Common myeloid progenitor, CD34-positive (primary cell): ENCODE results near the gene TBX5.

Experiments used
- CTCF ChIA-PET: fragments of 350-600 bp; sonication (Branson Sonifier 250); formaldehyde crosslinking; loops from one replicate; lab custom pipeline; 2021; ENCODE audit warnings: antibody characterized with exemption; lab: Charles Lee
- POLR2A ChIA-PET: fragments of 350-600 bp; sonication (Branson Sonifier 250); formaldehyde crosslinking; loops from one replicate; lab custom pipeline; 2021; ENCODE audit warnings: antibody characterized with exemption; lab: Charles Lee
- DNase-seq, 3 donors: peaks; one replicate each; pipeline versions ENCODE4 v3.0.0 to v3.0.0-alpha.2; 2013
- H3K27ac ChIP-seq, 2 experiments: 1 replicate in 1 of 2; 2 replicates in 1 of 2; pipeline ENCODE4 v1.7.0; 2013; ENCODE audit warnings: inconsistent platforms in 2 of 2, low read length in 2 of 2, mild to moderate bottlenecking in 2 of 2, low read depth in 1 of 2, moderate library complexity in 1 of 2; ENCODE audit not compliant: severe bottlenecking in 2 of 2, insufficient read depth in 1 of 2, poor library complexity in 1 of 2
- H3K27me3 ChIP-seq, 5 experiments: replicated peaks in 2 of 5; 1 replicate in 3 of 5; 2 replicates in 2 of 5; pipeline versions ENCODE4 v1.6.1 to v1.7.0; 2013; ENCODE audit warnings: low read length in 4 of 5, mild to moderate bottlenecking in 2 of 5, moderate library complexity in 2 of 5, inconsistent platforms in 1 of 5; ENCODE audit not compliant: insufficient read depth in 5 of 5, control insufficient read depth in 4 of 5
- H3K36me3 ChIP-seq, 4 experiments: 1 replicate in 2 of 4; 2 replicates in 2 of 4; pipeline versions ENCODE4 v1.6.1 to v1.7.0; 2013; ENCODE audit warnings: low read length in 3 of 4, control low read depth in 1 of 4, mild to moderate bottlenecking in 1 of 4; ENCODE audit not compliant: control insufficient read depth in 4 of 4, insufficient read depth in 4 of 4
- H3K4me1 ChIP-seq, 4 experiments: 1 replicate in 3 of 4; 2 replicates in 1 of 4; pipeline versions ENCODE4 v1.6.1 to v1.7.1; 2013; ENCODE audit warnings: low read length in 3 of 4, mild to moderate bottlenecking in 3 of 4, control low read depth in 1 of 4, inconsistent platforms in 1 of 4, moderate library complexity in 1 of 4; ENCODE audit not compliant: control insufficient read depth in 4 of 4, insufficient read depth in 4 of 4; ENCODE audit errors: control extremely low read depth in 1 of 4
- H3K4me3 ChIP-seq, 7 experiments: 1 replicate in 4 of 7; 2 replicates in 3 of 7; pipeline versions ENCODE4 v1.5.1 to v1.7.0; 2013; ENCODE audit warnings: mild to moderate bottlenecking in 7 of 7, low read length in 6 of 7, moderate library complexity in 6 of 7, inconsistent platforms in 2 of 7, low read depth in 2 of 7, control low read depth in 1 of 7; ENCODE audit not compliant: insufficient read depth in 4 of 7, control insufficient read depth in 1 of 7; ENCODE audit errors: extremely low read depth in 1 of 7
- H3K9me3 ChIP-seq, 5 experiments: 1 replicate in 4 of 5; 2 replicates in 1 of 5; pipeline versions ENCODE4 v1.6.1 to v1.7.1; 2013; ENCODE audit warnings: low read length in 4 of 5, mild to moderate bottlenecking in 2 of 5, inconsistent platforms in 1 of 5, low read depth in 1 of 5, moderate library complexity in 1 of 5; ENCODE audit not compliant: control insufficient read depth in 4 of 5, insufficient read depth in 2 of 5; ENCODE audit errors: control extremely low read depth in 1 of 5
- WGBS: methylation state at CpG from one replicate; pipeline ENCODE4 v1.1.5; 2013; ENCODE audit not compliant: insufficient coverage; 5-methylcytosine and 5-hydroxymethylcytosine counted together

Gene TBX5

GRCh38 chr12:114400361-114400811 lies 5.6 kb downstream of the TBX5 start:
- ChIA-PET CTCF (no interaction called here), POLR2A (no interaction called here)
- H3K9me3 ChIP-seq, result peaks cover 0 to 3% (median 0%) of the 10 kb centered on the region in 5 experiments
- no peak for DNase-seq
- peaks cover 0 to 3% (median 0%) of the 10 kb centered on the region in 4 experiments for H3K4me1 ChIP-seq
- H3K36me3 ChIP-seq, result no peaks in the 10 kb centered on the region
- 8% methylated on average over 27 of the region's 31 CpGs for WGBS
- H3K27me3 ChIP-seq, result peaks cover 17 to 100% (median 56%) of the 10 kb centered on the region in 5 experiments
- no peak overlapping the region for H3K27ac ChIP-seq
- no peak overlapping the region for H3K4me3 ChIP-seq

GRCh38 chr12:114399664-114400211 lies 6.2 kb downstream of the TBX5 start:
- POLR2A ChIA-PET, result no interaction called here
- Histone ChIP-seq H3K27ac (no peak overlapping the region), H3K27me3 (peaks cover 17 to 100% (median 57%) of the 10 kb centered on the region in 5 experiments), H3K9me3 (peaks cover 0 to 3% (median 0%) of the 10 kb centered on the region in 5 experiments), H3K4me3 (no peak overlapping the region), H3K36me3 (no peaks in the 10 kb centered on the region), H3K4me1 (no peaks in the 10 kb centered on the region)
- CTCF ChIA-PET, result no interaction called here
- WGBS, result 4% methylated on average over 18 of the region's 30 CpGs
- DNase-seq, result no peak

- Histone ChIP-seq H3K9me3 (no peaks in the 10 kb centered on the region), H3K4me1 (no peaks in the 10 kb centered on the region), H3K4me3 (no peak overlapping the region), H3K27me3 (peaks cover 17 to 100% (median 69%) of the 10 kb centered on the region in 5 experiments), H3K36me3 (no peaks in the 10 kb centered on the region), H3K27ac (no peak overlapping the region)
- ChIA-PET POLR2A (no interaction called here), CTCF (no interaction called here)
- 9% methylated on average over 17 of the region's 23 CpGs for WGBS
- DNase-seq, result no peak
Observed at GRCh38 chr12:114397978-114398881, 7.7 kb downstream of the TBX5 start.

- no peaks in the 10 kb centered on the region for H3K9me3 ChIP-seq
- POLR2A ChIA-PET, result no interaction called here
- no peaks in the 10 kb centered on the region for H3K36me3 ChIP-seq
- DNase-seq, result no peak
- H3K27ac ChIP-seq, result no peak overlapping the region
- WGBS, result 4% methylated on average over 16 of the region's 19 CpGs
- no peak overlapping the region for H3K4me3 ChIP-seq
- no peaks in the 10 kb centered on the region for H3K4me1 ChIP-seq
- CTCF ChIA-PET, result no interaction called here
- H3K27me3 ChIP-seq, result peaks cover 13 to 100% (median 70%) of the 10 kb centered on the region in 5 experiments
Observed at GRCh38 chr12:114396869-114397719, 8.8 kb downstream of the TBX5 start.

GRCh38 chr12:114396153-114396868 lies 9.6 kb downstream of the TBX5 start:
- Histone ChIP-seq H3K36me3 (no peaks in the 10 kb centered on the region), H3K4me1 (no peaks in the 10 kb centered on the region)

GRCh38 chr12:114395755-114396152 lies 10.2 kb downstream of the TBX5 start:
- H3K4me3 ChIP-seq, result no peak overlapping the region
- peaks cover 23 to 100% (median 64%) of the 10 kb centered on the region in 5 experiments for H3K27me3 ChIP-seq
- H3K27ac ChIP-seq, result no peak overlapping the region
- 0% methylated on average over 9 of the region's 17 CpGs for WGBS
- no peak for DNase-seq
- H3K36me3 ChIP-seq, result no peaks in the 10 kb centered on the region
- H3K4me1 ChIP-seq, result no peaks in the 10 kb centered on the region
- POLR2A ChIA-PET, result no interaction called here
- CTCF ChIA-PET, result no interaction called here
- no peaks in the 10 kb centered on the region for H3K9me3 ChIP-seq

More at GRCh38 chr12:114396153-114396868, 9.6 kb downstream of the TBX5 start:
- 6% methylated on average over 36 of the region's 50 CpGs for WGBS
- ChIA-PET POLR2A (no interaction called here), CTCF (no interaction called here)
- Histone ChIP-seq H3K27ac (no peak overlapping the region), H3K4me3 (no peak overlapping the region), H3K27me3 (peaks cover 21 to 100% (median 66%) of the 10 kb centered on the region in 5 experiments), H3K9me3 (no peaks in the 10 kb centered on the region)
- DNase-seq, result no peak
